SK-N-SH (cell line): Measurements from ENCODE around the gene TMEM106C.

Source experiments
- CHD2 ChIP-seq: fragments of 150-350 bp; IDR thresholded peaks from 2 replicates; pipeline ENCODE4 v1.6.1; 2018; ENCODE audit warnings: low read length; ENCODE audit not compliant: partially characterized antibody
- CTCF ChIP-seq: fragments of 200-600 bp; sonication (generic); IDR thresholded peaks from 2 replicates; pipeline ENCODE4 v1.6.1; 2017; ENCODE audit warnings: antibody characterized with exemption, mild to moderate bottlenecking, moderate library complexity
- NRF1 ChIP-seq: IDR thresholded peaks from 2 replicates; pipeline ENCODE4 v1.6.1; 2012; ENCODE audit warnings: low read depth, mild to moderate bottlenecking, low read length
- YY1 ChIP-seq: IDR thresholded peaks from 2 replicates; pipeline ENCODE4 v1.4.0; 2012; ENCODE audit warnings: low read depth, mild to moderate bottlenecking

- TF ChIP-seq CHD2 (no peak), CTCF (no peak), YY1 (no peak), NRF1 (no peak)
Measured at GRCh38 chr12:47930634-47931033, 32.8 kb upstream of the TMEM106C start.
